Measurements from ENCODE around the gene SLC25A43.
"Not testable (repeated sequence)": the region's sequence is repeated elsewhere in the genome, so short reads cannot be mapped to it uniquely, and the experiment has no call there.

The SLC25A43 gene

DNA sequence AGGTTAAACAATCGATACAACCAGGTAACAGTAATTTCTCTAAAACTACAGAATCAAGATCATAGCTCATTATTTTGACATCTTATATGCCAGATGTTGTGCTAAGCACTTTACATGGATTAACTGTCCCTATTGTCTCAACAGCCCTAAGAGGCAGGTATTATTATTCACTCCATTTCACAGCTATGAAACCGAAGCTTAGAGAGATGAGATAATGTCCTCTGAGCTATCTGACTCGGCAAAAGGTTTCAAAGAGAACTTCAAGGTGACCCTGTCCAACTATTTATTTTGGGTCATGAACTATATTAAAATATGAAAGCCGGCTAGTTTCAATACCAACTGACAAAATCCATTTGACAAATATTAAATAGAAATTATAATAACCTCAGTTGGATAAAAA lies 79.4 kb downstream of the SLC25A43 start:
- TF ChIP-seq, protein P1, sequence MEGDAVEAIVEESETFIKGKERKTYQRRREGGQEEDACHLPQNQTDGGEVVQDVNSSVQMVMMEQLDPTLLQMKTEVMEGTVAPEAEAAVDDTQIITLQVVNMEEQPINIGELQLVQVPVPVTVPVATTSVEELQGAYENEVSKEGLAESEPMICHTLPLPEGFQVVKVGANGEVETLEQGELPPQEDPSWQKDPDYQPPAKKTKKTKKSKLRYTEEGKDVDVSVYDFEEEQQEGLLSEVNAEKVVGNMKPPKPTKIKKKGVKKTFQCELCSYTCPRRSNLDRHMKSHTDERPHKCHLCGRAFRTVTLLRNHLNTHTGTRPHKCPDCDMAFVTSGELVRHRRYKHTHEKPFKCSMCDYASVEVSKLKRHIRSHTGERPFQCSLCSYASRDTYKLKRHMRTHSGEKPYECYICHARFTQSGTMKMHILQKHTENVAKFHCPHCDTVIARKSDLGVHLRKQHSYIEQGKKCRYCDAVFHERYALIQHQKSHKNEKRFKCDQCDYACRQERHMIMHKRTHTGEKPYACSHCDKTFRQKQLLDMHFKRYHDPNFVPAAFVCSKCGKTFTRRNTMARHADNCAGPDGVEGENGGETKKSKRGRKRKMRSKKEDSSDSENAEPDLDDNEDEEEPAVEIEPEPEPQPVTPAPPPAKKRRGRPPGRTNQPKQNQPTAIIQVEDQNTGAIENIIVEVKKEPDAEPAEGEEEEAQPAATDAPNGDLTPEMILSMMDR (IDR thresholded peaks at IDR 0.05; ENCODE audit: control insufficient read depth, extremely low read depth, insufficient read depth): no peak
- DNase-seq (ENCODE audit: low read depth): no peak
- no peak overlapping the region for H3K4me3 ChIP-seq (ENCODE audit: low read depth, low read length)

DNA sequence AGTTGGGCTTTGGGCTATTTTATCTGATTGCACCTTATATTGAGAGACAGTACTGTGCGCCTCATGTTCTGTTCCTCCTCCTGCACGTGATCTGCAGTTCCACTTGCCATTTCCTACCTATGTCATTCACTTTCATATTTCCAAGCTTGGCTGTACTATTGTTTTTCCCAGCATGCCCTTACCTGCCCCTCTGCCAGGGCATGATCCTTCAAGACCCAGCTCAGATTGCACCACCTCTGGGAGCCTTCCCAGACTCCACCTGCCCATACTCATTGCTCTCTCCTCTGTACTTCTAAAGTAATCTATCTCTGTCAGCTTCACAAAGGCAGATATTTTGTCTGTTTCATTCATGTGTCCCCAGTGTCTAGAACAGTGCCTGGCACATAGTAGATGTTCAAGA lies 80.7 kb downstream of the SLC25A43 start:
- TF ChIP-seq, protein P1 (IDR thresholded peaks at IDR 0.05; ENCODE audit: control insufficient read depth, extremely low read depth, insufficient read depth): no peak
- no peak for DNase-seq (ENCODE audit: low read depth)
- H3K4me3 ChIP-seq (ENCODE audit: low read depth, low read length): no peak overlapping the region

DNA sequence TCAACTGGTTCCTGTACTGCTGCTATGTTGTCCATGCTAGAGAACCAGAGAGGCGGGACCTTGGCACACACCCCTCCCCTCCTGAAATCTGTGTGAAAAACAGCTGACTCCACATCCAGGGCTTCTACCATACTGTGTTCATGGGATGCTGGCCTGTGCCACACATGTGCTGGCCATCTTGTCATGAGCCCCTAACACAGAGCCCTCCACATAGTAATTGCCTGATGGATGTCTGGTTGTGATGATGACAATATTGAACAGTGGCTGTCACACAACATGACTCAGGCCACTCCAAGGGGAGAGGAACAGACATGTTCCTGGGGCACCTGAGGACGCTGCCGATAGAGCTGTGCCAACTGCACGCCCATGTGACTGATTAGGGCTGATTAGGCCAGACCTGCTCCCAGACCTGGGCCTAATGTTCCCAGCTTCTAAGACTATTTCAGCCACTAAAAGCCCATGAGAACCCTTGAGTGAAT lies 82.2 kb downstream of the SLC25A43 start:
- H3K4me3 ChIP-seq (ENCODE audit: low read depth, low read length): no peak overlapping the region
- DNase-seq (ENCODE audit: low read depth): no peak
- TF ChIP-seq, protein P1 (IDR thresholded peaks at IDR 0.05; ENCODE audit: control insufficient read depth, extremely low read depth, insufficient read depth): no peak

DNA sequence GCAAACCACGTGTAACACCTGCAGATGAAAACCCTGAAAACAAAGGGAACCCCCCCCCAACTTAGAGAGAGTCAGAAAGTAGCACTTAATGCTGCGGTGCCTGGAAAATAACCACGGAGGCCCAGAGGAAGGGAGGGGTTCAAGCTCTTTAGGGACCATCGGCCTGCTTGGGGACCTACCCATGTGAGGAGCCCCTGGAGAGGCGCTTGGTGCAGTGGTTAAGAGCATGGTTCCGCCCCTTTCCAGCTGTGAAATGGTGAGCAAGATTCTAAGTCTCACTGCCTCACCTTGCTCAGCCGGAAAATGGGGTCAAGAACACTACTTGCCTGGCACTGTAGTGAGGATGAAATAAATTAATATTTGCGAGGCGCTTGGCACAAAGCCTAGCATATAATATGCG lies 82.9 kb downstream of the SLC25A43 start:
- TF ChIP-seq, protein P1 (IDR thresholded peaks at IDR 0.05; ENCODE audit: control insufficient read depth, extremely low read depth, insufficient read depth): no peak
- no peak overlapping the region for H3K4me3 ChIP-seq (ENCODE audit: low read depth, low read length)
- DNase-seq (ENCODE audit: low read depth): no peak

DNA sequence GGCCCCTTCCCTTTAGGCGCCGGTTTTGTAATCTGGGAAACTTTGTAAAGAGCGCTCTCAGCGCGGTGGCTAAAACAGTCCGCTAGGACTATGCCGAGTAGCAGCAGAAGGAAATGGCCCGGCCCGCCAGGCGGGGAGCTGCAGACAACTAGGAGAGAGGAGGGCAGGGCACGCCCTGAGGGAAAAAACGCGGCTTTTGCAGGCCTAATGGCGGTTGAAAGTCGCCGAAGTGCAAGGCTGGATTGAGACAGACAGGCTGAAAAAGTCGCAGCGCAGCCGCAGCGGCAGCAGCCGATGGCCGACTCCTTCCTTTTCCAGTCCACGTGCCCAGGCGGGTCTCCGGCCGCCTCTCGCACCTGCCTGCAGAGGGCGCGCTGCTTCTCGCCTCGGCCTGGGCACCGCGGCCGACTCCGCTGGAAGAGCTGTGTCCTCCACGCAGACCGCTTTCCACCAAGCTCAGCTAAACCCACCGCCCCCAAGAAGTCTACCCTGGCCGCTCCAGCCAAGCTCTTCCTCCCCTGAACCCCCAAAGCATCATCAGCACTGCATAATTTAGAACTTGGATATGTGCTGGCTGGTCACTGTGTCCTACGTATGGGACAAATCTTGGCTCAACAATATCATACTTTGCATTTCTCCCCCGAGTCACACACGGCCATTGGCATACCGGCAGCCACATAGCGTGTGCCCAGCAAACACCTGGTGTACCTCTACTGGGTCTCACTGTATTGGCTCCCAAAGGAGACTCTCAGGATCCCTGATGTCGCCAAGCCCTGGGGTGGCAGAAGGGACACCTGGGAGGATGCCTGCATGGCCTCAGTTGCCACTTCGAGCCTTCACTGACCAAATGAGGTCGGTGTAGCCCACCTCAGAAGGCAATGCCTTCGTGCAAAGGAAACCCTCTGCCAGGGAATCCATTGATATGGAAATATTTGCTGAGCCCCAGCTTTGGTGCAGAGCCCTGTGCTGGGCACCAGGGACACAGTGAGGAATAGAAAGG lies 83.6 kb downstream of the SLC25A43 start:
- TF ChIP-seq, protein P1 (IDR thresholded peaks at IDR 0.05; ENCODE audit: control insufficient read depth, extremely low read depth, insufficient read depth): peak; percentile 25; the same call in 1 of the 2 replicates
- DNase-seq (ENCODE audit: low read depth): no peak
- no peak overlapping the region for H3K4me3 ChIP-seq (ENCODE audit: low read depth, low read length)

DNA sequence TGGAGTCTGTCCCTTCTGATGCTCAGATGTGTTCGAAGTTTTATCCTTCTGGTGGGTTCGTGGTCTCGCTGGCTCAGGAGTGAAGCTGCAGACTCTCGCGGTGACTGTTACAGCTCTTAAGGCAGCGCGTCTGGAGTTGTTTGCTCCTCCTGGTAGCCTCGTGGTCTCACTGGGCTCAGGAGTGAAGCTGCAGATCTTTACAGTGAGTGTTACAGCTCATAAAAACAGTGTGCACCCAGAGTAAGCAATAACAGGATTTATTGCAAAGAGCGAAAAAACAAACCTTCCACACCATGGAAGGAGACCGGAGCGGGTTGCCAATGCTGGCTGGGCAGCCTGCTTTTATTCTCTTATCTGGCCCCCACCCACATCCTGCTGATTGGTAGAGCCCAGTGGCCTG lies 87.6 kb downstream of the SLC25A43 start:
- H3K4me3 ChIP-seq (ENCODE audit: low read depth, low read length): no peak overlapping the region
- TF ChIP-seq, protein P1 (IDR thresholded peaks at IDR 0.05; ENCODE audit: control insufficient read depth, extremely low read depth, insufficient read depth): no peak
- DNase-seq (ENCODE audit: low read depth): peak; percentile 69

DNA sequence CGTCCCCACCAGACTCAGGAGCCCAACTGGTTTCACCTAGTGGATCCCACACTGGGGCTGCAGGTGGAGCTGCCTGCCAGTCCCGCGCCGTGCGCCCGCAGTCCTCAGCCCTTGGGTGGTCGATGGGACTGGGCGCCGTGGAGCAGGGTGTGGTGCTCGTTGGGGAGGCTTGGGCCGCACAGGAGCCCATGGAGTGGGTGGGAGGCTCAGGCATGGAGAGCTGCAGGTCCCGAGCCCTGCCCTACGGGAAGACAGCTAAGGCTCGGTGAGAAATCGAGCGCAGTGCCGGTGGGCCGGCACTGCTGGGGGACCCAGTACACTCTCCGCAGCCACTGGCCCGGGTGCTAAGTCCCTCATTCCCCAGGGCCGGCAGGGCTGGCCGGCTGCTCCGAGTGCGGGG lies 88.6 kb downstream of the SLC25A43 start:
- not testable (repeated sequence) for DNase-seq (ENCODE audit: low read depth); H3K4me3 ChIP-seq (ENCODE audit: low read depth, low read length)
